Smooth muscle cell (in vitro differentiated cells): ENCODE data around the gene OR10A5. TPM values are rescaled to one million over a fixed set of nuclear protein-coding genes. Genes with fewer than 3 reads are reported as not detected.
"Not testable (repeated sequence)": the region's sequence is repeated elsewhere in the genome, so short reads cannot be mapped to it uniquely, and the experiment has no call there.

Experiments
- DNase-seq: peaks from one replicate; lab custom pipeline; 2025; ENCODE audit not compliant: unreplicated experiment; lab: John Stamatoyannopoulos, UW
- H2AFZ ChIP-seq: fragments of 200-600 bp; sonication (generic); 2 replicates; pipeline ENCODE4 v1.6.0; 2016; ENCODE audit warnings: antibody characterized with exemption, low read depth, mild to moderate bottlenecking
- H3F3A ChIP-seq: fragments of 200-600 bp; sonication (generic); 2 replicates; pipeline ENCODE4 v1.6.0; 2017; ENCODE audit warnings: antibody characterized with exemption, low read depth
- H3K27ac ChIP-seq: fragments of 200-600 bp; sonication (generic); 2 replicates; pipeline ENCODE4 v1.5.1; 2016; ENCODE audit warnings: low read depth, mild to moderate bottlenecking
- H3K27me3 ChIP-seq: fragments of 200-600 bp; sonication (generic); 2 replicates; pipeline ENCODE4 v1.6.1; 2016; ENCODE audit warnings: low read depth, mild to moderate bottlenecking
- H3K36me3 ChIP-seq: fragments of 200-600 bp; sonication (generic); 2 replicates; pipeline ENCODE4 v1.5.1; 2016; ENCODE audit warnings: low read depth
- H3K4me1 ChIP-seq: fragments of 200-600 bp; sonication (generic); 2 replicates; pipeline ENCODE4 v1.5.1; 2016; ENCODE audit warnings: low read depth
- H3K4me2 ChIP-seq: fragments of 200-600 bp; sonication (generic); 2 replicates; pipeline ENCODE4 v1.6.0; 2016; ENCODE audit warnings: mild to moderate bottlenecking
- H3K4me3 ChIP-seq: fragments of 200-600 bp; sonication (generic); 2 replicates; pipeline ENCODE4 v1.5.1; 2016; ENCODE audit warnings: mild to moderate bottlenecking
- H3K79me2 ChIP-seq: fragments of 200-600 bp; sonication (generic); 2 replicates; pipeline ENCODE4 v1.6.0; 2016; ENCODE audit warnings: low read depth, mild to moderate bottlenecking
- H3K9ac ChIP-seq: fragments of 200-600 bp; sonication (generic); 2 replicates; pipeline ENCODE4 v1.6.0; 2016; ENCODE audit warnings: low read depth
- H3K9me3 ChIP-seq: fragments of 200-600 bp; sonication (generic); replicated peaks from 2 replicates; pipeline ENCODE4 v1.5.1; 2016; ENCODE audit warnings: low read depth
- H4K20me1 ChIP-seq: fragments of 200-600 bp; sonication (generic); 2 replicates; pipeline ENCODE4 v1.6.0; 2016; ENCODE audit warnings: low read depth
- WGBS: methylation state at CpG from one replicate; pipeline ENCODE4 v1.1.7; 2016; ENCODE audit warnings: low lambda C conversion rate; 5-methylcytosine and 5-hydroxymethylcytosine counted together
- polyA plus RNA-seq: library from polyadenylated mRNA; unstranded; fragments of >200 nt; fragmentation: Nextera tagmentation; extraction: Ambion mirVana; gene quantifications from 2 replicates; pipeline ENCODE4 v1.2.1, GENCODE V29; 2016
- total RNA-seq: library from RNA; depleted of rRNA; stranded (reverse); fragments of >200 nt; gene quantifications from 2 replicates; pipeline ENCODE4 v1.2.3, GENCODE V29; 2014
- TF ChIP-seq, protein P1 (sequence below): fragments of 200-600 bp; sonication (generic); IDR thresholded peaks from 2 replicates; pipeline ENCODE4 v1.5.1; 2017; ENCODE audit warnings: borderline replicate concordance, mild to moderate bottlenecking, antibody characterized with exemption; ENCODE audit not compliant: insufficient read depth, poor library complexity, severe bottlenecking

The OR10A5 gene
- total and polyA plus RNA-seq, 2 experiments from 2014 or later = not detected

GRCh38 chr11:6841694-6842093 lies 3.8 kb upstream of the OR10A5 start:
- Histone ChIP-seq H3K4me1 (peaks cover 11% of the 10 kb centered on the region), H3K9me3 (no peaks in the 10 kb centered on the region), H3K9ac (no peak overlapping the region), H3K4me3 (no peak overlapping the region), H2AFZ (no peak overlapping the region), H3K27me3 (no peaks in the 10 kb centered on the region), H3K4me2 (no peak overlapping the region), H3K79me2 (no peaks in the 10 kb centered on the region), H3F3A (no peaks in the 10 kb centered on the region), H3K36me3 (no peaks in the 10 kb centered on the region), H4K20me1 (no peaks in the 10 kb centered on the region), H3K27ac (no peak overlapping the region)
- TF ChIP-seq, protein P1, sequence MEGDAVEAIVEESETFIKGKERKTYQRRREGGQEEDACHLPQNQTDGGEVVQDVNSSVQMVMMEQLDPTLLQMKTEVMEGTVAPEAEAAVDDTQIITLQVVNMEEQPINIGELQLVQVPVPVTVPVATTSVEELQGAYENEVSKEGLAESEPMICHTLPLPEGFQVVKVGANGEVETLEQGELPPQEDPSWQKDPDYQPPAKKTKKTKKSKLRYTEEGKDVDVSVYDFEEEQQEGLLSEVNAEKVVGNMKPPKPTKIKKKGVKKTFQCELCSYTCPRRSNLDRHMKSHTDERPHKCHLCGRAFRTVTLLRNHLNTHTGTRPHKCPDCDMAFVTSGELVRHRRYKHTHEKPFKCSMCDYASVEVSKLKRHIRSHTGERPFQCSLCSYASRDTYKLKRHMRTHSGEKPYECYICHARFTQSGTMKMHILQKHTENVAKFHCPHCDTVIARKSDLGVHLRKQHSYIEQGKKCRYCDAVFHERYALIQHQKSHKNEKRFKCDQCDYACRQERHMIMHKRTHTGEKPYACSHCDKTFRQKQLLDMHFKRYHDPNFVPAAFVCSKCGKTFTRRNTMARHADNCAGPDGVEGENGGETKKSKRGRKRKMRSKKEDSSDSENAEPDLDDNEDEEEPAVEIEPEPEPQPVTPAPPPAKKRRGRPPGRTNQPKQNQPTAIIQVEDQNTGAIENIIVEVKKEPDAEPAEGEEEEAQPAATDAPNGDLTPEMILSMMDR = no peak
- no peak for DNase-seq

GRCh38 chr11:6843670-6844069 lies 1.8 kb upstream of the OR10A5 start:
- H3K79me2 ChIP-seq = no peaks in the 10 kb centered on the region
- TF ChIP-seq, protein P1 = no peak
- 92% methylated on average over 2 of the region's 2 CpGs for WGBS

GRCh38 chr11:6844356-6844755 lies 1.1 kb upstream of the OR10A5 start:
- H3K4me2 ChIP-seq = no peak overlapping the region
- no peak overlapping the region for H3K4me3 ChIP-seq
- peaks cover 11% of the 10 kb centered on the region for H3K4me1 ChIP-seq
- WGBS = 93% methylated on average over 5 of the region's 5 CpGs
- no peaks in the 10 kb centered on the region for H3K36me3 ChIP-seq
- H2AFZ ChIP-seq = no peak overlapping the region
- TF ChIP-seq, protein P1 = no peak
- H3K9me3 ChIP-seq = no peaks in the 10 kb centered on the region
- no peaks in the 10 kb centered on the region for H3K27me3 ChIP-seq
- no peaks in the 10 kb centered on the region for H4K20me1 ChIP-seq
- no peaks in the 10 kb centered on the region for H3F3A ChIP-seq
- no peak for DNase-seq
- H3K79me2 ChIP-seq = no peaks in the 10 kb centered on the region
- no peak overlapping the region for H3K27ac ChIP-seq
- no peak overlapping the region for H3K9ac ChIP-seq

More at GRCh38 chr11:6843670-6844069, 1.8 kb upstream of the OR10A5 start:
- Histone ChIP-seq H3K4me1 (peaks cover 11% of the 10 kb centered on the region), H3K27ac (no peak overlapping the region), H3F3A (no peaks in the 10 kb centered on the region), H3K9me3 (no peaks in the 10 kb centered on the region), H3K9ac (no peak overlapping the region), H4K20me1 (no peaks in the 10 kb centered on the region), H3K27me3 (no peaks in the 10 kb centered on the region), H3K4me3 (no peak overlapping the region), H3K36me3 (no peaks in the 10 kb centered on the region), H2AFZ (no peak overlapping the region), H3K4me2 (no peak overlapping the region)
- no peak for DNase-seq

DNA sequence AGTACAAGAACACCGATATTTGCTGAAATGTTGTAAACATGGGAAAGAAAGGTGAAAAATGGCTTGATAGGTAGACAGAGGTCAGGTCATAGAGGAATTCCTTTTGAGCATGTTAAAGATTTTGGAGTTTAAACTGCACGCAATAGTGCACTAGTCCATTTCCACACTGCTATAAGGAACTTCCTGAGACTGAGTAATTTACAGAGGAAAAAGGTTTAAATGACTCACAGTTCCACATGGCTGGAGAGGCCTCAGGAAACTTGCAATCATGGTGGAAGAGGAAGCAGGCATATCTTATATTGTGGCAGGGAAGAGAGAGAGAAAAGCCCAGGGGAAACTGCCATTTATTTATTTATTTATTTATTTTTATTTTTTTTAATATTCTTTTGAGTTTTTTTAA lies 5.0 kb downstream of the OR10A5 start:
- H3K27ac ChIP-seq = no peak overlapping the region
- no peaks in the 10 kb centered on the region for H3K79me2 ChIP-seq
- no peaks in the 10 kb centered on the region for H3K9me3 ChIP-seq
- no peaks in the 10 kb centered on the region for H3K27me3 ChIP-seq
- H3K4me2 ChIP-seq = no peak overlapping the region
- no peaks in the 10 kb centered on the region for H3K4me1 ChIP-seq
- 91% methylated on average over 2 of the region's 2 CpGs for WGBS
- TF ChIP-seq, protein P1 = no peak
- no peaks in the 10 kb centered on the region for H4K20me1 ChIP-seq
- DNase-seq = no peak
- H3K36me3 ChIP-seq = no peaks in the 10 kb centered on the region
- no peak overlapping the region for H3K4me3 ChIP-seq
- no peak overlapping the region for H2AFZ ChIP-seq
- H3K9ac ChIP-seq = no peak overlapping the region
- H3F3A ChIP-seq = no peaks in the 10 kb centered on the region

DNA sequence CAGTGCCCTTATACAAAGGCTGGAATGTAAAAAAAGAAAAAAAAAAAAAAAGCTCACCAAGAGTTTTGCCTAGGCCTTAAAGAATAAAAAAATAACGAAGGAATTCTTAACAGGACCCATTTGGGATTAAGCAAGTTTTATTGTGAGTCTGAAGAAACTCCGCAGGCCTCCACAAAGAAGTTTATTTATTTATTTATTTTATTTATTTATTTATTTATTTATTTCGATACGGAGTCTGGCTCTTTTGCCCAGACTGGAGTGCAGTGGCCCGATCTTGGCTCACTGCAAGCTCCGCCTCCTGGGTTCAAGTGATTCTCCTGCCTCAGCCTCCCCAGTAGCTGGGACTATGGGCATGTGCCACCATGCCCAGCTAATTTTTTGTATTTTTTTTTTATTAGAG lies 9.3 kb downstream of the OR10A5 start:
- not testable (repeated sequence) for H3K36me3 ChIP-seq, H3K4me3 ChIP-seq, H3K79me2 ChIP-seq, H3K27ac ChIP-seq, DNase-seq, H3K27me3 ChIP-seq, H3K9ac ChIP-seq, H3K4me1 ChIP-seq, H3K9me3 ChIP-seq, H2AFZ ChIP-seq, H3F3A ChIP-seq, H4K20me1 ChIP-seq, H3K4me2 ChIP-seq
- 87% methylated on average over 6 of the region's 6 CpGs for WGBS
